ENCODE data around the gene HYAL2.

GRCh38 chr3:50319894-50320625, 2.5 kb downstream of the HYAL2 start:
- no peak for TF ChIP-seq CTCF (IDR thresholded peaks at IDR 0.05)
- TF ChIP-seq POLR2A (IDR thresholded peaks at IDR 0.05) = no peak
